GM10266 (cell line): ENCODE results near the gene RPS6KA2.
"Not testable (repeated sequence)": the region's sequence is repeated elsewhere in the genome, so short reads cannot be mapped to it uniquely, and the experiment has no call there.

Source experiments
- DNase-seq: peaks from one replicate; pipeline ENCODE4 v3.0.0; 2012; ENCODE audit errors: extremely low spot score
- CTCF ChIP-seq: IDR thresholded peaks from 2 replicates; pipeline ENCODE4 v1.5.1; 2012; ENCODE audit warnings: mild to moderate bottlenecking, low read depth; ENCODE audit not compliant: control insufficient read depth, insufficient read depth; ENCODE audit errors: missing control alignments

The RPS6KA2 gene

GRCh38 chr6:166400181-166400580 lies 226.9 kb downstream of the RPS6KA2 start:
- no peak for DNase-seq
- no peak for TF ChIP-seq CTCF

- no peak for TF ChIP-seq CTCF
Measured at GRCh38 chr6:166398348-166398747, 228.7 kb downstream of the RPS6KA2 start.

GRCh38 chr6:166397849-166398248 lies 229.2 kb downstream of the RPS6KA2 start:
- no peak for TF ChIP-seq CTCF
- no peak for DNase-seq

More at GRCh38 chr6:166398348-166398747, 228.7 kb downstream of the RPS6KA2 start:
- DNase-seq, result no peak

- TF ChIP-seq CTCF, result no peak
- DNase-seq, result no peak
Measured at GRCh38 chr6:166395778-166396177, 231.3 kb downstream of the RPS6KA2 start.

GRCh38 chr6:166395351-166395750 lies 231.7 kb downstream of the RPS6KA2 start:
- DNase-seq, result no peak

GRCh38 chr6:166394036-166394892 lies 232.8 kb downstream of the RPS6KA2 start:
- peak; percentile 43 for DNase-seq
- TF ChIP-seq CTCF, result no peak

More at GRCh38 chr6:166395351-166395750, 231.7 kb downstream of the RPS6KA2 start:
- TF ChIP-seq CTCF, result no peak

GRCh38 chr6:166393535-166393823 lies 233.6 kb downstream of the RPS6KA2 start:
- TF ChIP-seq CTCF, result no peak
- no peak for DNase-seq

- DNase-seq, result not testable (repeated sequence)
Measured at GRCh38 chr6:166392755-166393534, 234.1 kb downstream of the RPS6KA2 start.
